ENCODE results near the gene SERINC2.

DNA sequence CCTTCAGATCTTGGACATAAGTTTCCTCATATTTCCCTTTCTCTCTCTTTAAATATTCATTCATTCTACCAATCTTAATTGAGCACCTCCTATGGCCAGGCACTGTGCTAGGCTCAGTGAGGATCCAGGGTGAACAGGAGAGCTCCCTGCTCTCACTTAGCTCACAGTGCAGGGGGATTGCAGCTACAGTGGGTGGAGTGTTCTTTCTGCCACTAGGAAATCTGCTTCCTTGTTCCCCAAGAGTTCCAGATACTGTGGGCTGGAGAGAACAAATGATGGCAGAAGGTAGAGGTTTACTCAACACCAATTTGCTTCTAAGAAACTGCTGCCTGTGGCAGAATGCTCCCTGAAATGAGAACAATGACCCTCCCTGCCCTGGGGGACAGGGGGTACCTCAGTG, 35.0 kb upstream of the SERINC2 start:
- TF ChIP-seq, protein P1, sequence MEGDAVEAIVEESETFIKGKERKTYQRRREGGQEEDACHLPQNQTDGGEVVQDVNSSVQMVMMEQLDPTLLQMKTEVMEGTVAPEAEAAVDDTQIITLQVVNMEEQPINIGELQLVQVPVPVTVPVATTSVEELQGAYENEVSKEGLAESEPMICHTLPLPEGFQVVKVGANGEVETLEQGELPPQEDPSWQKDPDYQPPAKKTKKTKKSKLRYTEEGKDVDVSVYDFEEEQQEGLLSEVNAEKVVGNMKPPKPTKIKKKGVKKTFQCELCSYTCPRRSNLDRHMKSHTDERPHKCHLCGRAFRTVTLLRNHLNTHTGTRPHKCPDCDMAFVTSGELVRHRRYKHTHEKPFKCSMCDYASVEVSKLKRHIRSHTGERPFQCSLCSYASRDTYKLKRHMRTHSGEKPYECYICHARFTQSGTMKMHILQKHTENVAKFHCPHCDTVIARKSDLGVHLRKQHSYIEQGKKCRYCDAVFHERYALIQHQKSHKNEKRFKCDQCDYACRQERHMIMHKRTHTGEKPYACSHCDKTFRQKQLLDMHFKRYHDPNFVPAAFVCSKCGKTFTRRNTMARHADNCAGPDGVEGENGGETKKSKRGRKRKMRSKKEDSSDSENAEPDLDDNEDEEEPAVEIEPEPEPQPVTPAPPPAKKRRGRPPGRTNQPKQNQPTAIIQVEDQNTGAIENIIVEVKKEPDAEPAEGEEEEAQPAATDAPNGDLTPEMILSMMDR (conservative IDR thresholded peaks at IDR 0.05 in 1 of 2, IDR thresholded peaks at IDR 0.05 in 1 of 2; ENCODE audit: low read depth in 1 of 2, low read length in 2 of 2), result no peak
- TF ChIP-seq EZH2 (IDR thresholded peaks at IDR 0.05; ENCODE audit: low read length, missing control alignments), result no peak
